Measurements from ENCODE around the gene LPP. TPM values are rescaled to one million over a fixed set of nuclear protein-coding genes. Genes with fewer than 3 reads are reported as not detected.

The LPP gene
- total and polyA plus RNA-seq, 4 donors = 7.2 to 50.3 (median 26.4) TPM

- Histone ChIP-seq H3K4me3 (ENCODE audit: low read depth, low read length) (no peak overlapping the region), H3K9me3 (ENCODE audit: control insufficient read depth, insufficient read depth, low read length) (no peaks in the 10 kb centered on the region), H3K4me1 (ENCODE audit: control insufficient read depth, insufficient read depth, low read length) (no peaks in the 10 kb centered on the region), H3K36me3 (ENCODE audit: control insufficient read depth, insufficient read depth, low read length) (no peaks in the 10 kb centered on the region), H3K27ac (ENCODE audit: low read depth, low read length) (no peak overlapping the region), H3K27me3 (ENCODE audit: control insufficient read depth, insufficient read depth, low read length) (no peaks in the 10 kb centered on the region)
- WGBS (ENCODE audit: insufficient coverage) = 100% methylated on average over 2 of the region's 3 CpGs
- DNase-seq (ENCODE audit: low read depth in 4 of 6, low spot score in 6 of 6) = no peak
Measured at GRCh38 chr3:188832146-188832545, 678.2 kb downstream of the LPP start.

DNA sequence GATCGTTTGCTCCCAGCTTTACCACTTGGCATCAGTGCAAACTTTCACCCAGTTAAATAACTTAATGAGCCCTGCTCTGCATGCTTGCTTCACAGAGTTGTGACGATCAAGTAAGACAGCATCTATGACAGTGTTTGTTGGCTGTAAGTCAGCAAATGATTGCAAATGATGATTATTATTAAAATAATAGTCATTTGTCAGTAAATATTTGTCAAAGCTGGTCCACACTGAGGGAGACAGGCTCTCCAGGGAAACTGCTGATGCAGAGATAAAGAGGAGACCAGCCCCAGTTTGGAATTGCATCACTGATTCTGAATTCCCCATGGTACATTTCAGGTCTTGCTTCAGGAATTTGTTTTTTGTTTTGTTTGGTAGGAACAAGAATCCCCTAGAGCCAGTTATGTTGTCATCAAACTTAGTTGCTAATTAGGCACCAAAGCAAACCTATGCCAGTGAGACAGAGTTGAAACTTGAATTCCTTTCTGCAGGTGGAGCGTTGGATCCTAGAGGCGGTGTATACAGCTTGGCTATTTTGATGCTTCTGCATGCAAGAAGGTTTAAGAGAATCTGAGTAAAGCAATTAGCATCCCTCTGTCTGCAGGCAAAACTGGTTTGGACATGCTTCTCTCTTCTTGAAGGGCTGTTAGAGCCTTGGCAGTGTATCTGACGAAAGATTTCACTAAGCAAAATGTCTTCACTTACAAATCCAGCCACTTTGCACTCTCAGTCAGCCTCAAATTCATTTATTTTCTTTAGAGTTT is 679.2 kb downstream of the LPP start:
- H3K4me1 ChIP-seq (ENCODE audit: control insufficient read depth, insufficient read depth, low read length) = no peaks in the 10 kb centered on the region
- 84% methylated on average over 3 of the region's 5 CpGs for WGBS (ENCODE audit: insufficient coverage)
- peak in 2 of 6 donors; percentile 61 to 67 for DNase-seq (ENCODE audit: low read depth in 4 of 6, low spot score in 6 of 6)

GRCh38 chr3:188834349-188834748 is 680.4 kb downstream of the LPP start:
- Histone ChIP-seq H3K36me3 (ENCODE audit: control insufficient read depth, insufficient read depth, low read length) (no peaks in the 10 kb centered on the region), H3K27me3 (ENCODE audit: control insufficient read depth, insufficient read depth, low read length) (no peaks in the 10 kb centered on the region), H3K4me3 (ENCODE audit: low read depth, low read length) (no peak overlapping the region), H3K27ac (ENCODE audit: low read depth, low read length) (no peak overlapping the region), H3K9me3 (ENCODE audit: control insufficient read depth, insufficient read depth, low read length) (no peaks in the 10 kb centered on the region), H3K4me1 (ENCODE audit: control insufficient read depth, insufficient read depth, low read length) (no peaks in the 10 kb centered on the region)
- 92% methylated on average over 3 of the region's 3 CpGs for WGBS (ENCODE audit: insufficient coverage)
- DNase-seq (ENCODE audit: low read depth in 4 of 6, low spot score in 6 of 6) = no peak

More for the DNA sequence above, 679.2 kb downstream of the LPP start:
- H3K4me3 ChIP-seq (ENCODE audit: low read depth, low read length) = no peak overlapping the region
- no peaks in the 10 kb centered on the region for H3K27me3 ChIP-seq (ENCODE audit: control insufficient read depth, insufficient read depth, low read length)
- no peaks in the 10 kb centered on the region for H3K36me3 ChIP-seq (ENCODE audit: control insufficient read depth, insufficient read depth, low read length)
- no peak overlapping the region for H3K27ac ChIP-seq (ENCODE audit: low read depth, low read length)
- no peaks in the 10 kb centered on the region for H3K9me3 ChIP-seq (ENCODE audit: control insufficient read depth, insufficient read depth, low read length)

DNA sequence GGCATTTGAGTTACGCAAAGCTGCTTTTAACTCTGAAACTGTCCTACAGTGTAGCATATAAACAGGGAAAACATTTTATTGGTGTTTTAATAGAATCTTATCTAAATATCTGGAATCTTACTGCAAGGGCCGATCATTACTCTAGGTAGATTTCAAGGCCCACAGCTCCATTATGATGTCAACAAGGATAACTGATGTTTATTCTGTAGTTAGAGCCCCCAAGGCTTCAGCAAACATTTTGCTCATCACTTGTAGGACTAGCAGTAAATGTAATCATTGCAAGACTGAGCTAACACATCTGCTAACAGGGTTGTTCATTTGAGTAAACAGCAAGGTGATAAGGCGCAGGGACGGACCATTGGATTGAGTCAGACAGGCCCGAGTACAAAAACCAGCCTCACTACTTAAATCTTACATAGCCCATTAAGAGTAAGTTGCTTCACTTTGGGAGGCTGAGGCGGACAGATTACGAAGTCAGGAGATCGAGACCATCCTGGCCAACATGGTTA is 685.3 kb downstream of the LPP start:
- no CpG with 5 or more reads among the region's 8 CpGs for WGBS (ENCODE audit: insufficient coverage)
- no peak overlapping the region for H3K27ac ChIP-seq (ENCODE audit: low read depth, low read length)
- no peaks in the 10 kb centered on the region for H3K36me3 ChIP-seq (ENCODE audit: control insufficient read depth, insufficient read depth, low read length)

GRCh38 chr3:188840290-188840689 is 686.3 kb downstream of the LPP start:
- Histone ChIP-seq H3K27me3 (ENCODE audit: control insufficient read depth, insufficient read depth, low read length) (no peaks in the 10 kb centered on the region), H3K4me1 (ENCODE audit: control insufficient read depth, insufficient read depth, low read length) (no peaks in the 10 kb centered on the region), H3K27ac (ENCODE audit: low read depth, low read length) (no peak overlapping the region), H3K4me3 (ENCODE audit: low read depth, low read length) (no peak overlapping the region), H3K36me3 (ENCODE audit: control insufficient read depth, insufficient read depth, low read length) (no peaks in the 10 kb centered on the region), H3K9me3 (ENCODE audit: control insufficient read depth, insufficient read depth, low read length) (no peaks in the 10 kb centered on the region)
- DNase-seq (ENCODE audit: low read depth in 4 of 6, low spot score in 6 of 6) = no peak
- 100% methylated on average over 1 of the region's 1 CpG for WGBS (ENCODE audit: insufficient coverage)

More for the DNA sequence above, 685.3 kb downstream of the LPP start:
- Histone ChIP-seq H3K27me3 (ENCODE audit: control insufficient read depth, insufficient read depth, low read length) (no peaks in the 10 kb centered on the region), H3K4me1 (ENCODE audit: control insufficient read depth, insufficient read depth, low read length) (no peaks in the 10 kb centered on the region), H3K4me3 (ENCODE audit: low read depth, low read length) (no peak overlapping the region), H3K9me3 (ENCODE audit: control insufficient read depth, insufficient read depth, low read length) (no peaks in the 10 kb centered on the region)
- DNase-seq (ENCODE audit: low read depth in 4 of 6, low spot score in 6 of 6) = no peak

DNA sequence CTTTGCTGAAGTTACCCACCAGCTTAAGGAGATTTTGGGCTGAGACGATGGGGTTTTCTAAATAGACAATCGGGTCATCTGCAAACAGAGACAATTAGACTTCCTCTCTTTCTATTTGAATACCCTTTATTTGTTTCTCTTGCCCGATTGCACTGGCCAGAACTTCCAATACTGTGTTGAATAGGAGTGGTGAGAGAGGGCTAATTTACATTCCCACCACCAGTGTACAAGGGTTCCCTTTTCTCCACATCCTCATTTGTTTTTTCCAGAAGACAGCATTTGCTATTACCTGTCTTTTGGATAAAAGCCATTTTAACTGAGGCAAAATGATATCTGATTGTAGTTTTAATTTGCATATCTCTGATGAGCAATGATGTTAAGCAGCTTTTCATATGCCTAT is 687.9 kb downstream of the LPP start:
- Histone ChIP-seq H3K9me3 (ENCODE audit: control insufficient read depth, insufficient read depth, low read length) (no peaks in the 10 kb centered on the region), H3K4me1 (ENCODE audit: control insufficient read depth, insufficient read depth, low read length) (no peaks in the 10 kb centered on the region), H3K4me3 (ENCODE audit: low read depth, low read length) (no peak overlapping the region), H3K27me3 (ENCODE audit: control insufficient read depth, insufficient read depth, low read length) (no peaks in the 10 kb centered on the region), H3K36me3 (ENCODE audit: control insufficient read depth, insufficient read depth, low read length) (no peaks in the 10 kb centered on the region), H3K27ac (ENCODE audit: low read depth, low read length) (no peak overlapping the region)
- peak in 1 of 6 donors; percentile 29 for DNase-seq (ENCODE audit: low read depth in 4 of 6, low spot score in 6 of 6)
- WGBS (ENCODE audit: insufficient coverage) = no CpG with 5 or more reads among the region's 3 CpGs

GRCh38 chr3:188842639-188843038 is 688.7 kb downstream of the LPP start:
- Histone ChIP-seq H3K36me3 (ENCODE audit: control insufficient read depth, insufficient read depth, low read length) (no peaks in the 10 kb centered on the region), H3K27me3 (ENCODE audit: control insufficient read depth, insufficient read depth, low read length) (no peaks in the 10 kb centered on the region), H3K4me1 (ENCODE audit: control insufficient read depth, insufficient read depth, low read length) (no peaks in the 10 kb centered on the region), H3K9me3 (ENCODE audit: control insufficient read depth, insufficient read depth, low read length) (peaks cover 2% of the 10 kb centered on the region), H3K27ac (ENCODE audit: low read depth, low read length) (no peak overlapping the region), H3K4me3 (ENCODE audit: low read depth, low read length) (no peak overlapping the region)
- WGBS (ENCODE audit: insufficient coverage) = no CpG with 5 or more reads among the region's 1 CpG
- no peak for DNase-seq (ENCODE audit: low read depth in 4 of 6, low spot score in 6 of 6)

DNA sequence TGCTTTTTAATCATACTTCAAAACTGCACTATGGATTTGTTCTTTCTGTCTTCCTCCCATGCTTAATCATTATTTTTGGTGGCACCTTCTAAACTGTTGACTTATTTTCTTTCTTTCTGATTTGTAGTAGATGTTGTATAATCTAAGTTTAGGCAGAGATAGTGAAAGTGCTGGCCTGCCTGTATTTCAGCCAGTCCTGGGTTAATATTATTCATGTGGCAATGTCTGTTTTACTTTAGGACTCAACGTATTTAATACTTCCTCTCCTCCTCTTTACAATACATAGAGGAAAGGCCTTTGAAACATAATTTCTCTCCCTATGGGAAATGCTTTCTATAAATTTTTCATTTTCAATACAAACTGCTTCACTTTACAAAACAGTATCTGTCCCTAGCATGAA is 690.1 kb downstream of the LPP start:
- H3K27me3 ChIP-seq (ENCODE audit: control insufficient read depth, insufficient read depth, low read length) = no peaks in the 10 kb centered on the region
- H3K27ac ChIP-seq (ENCODE audit: low read depth, low read length) = no peak overlapping the region
- no peak overlapping the region for H3K4me3 ChIP-seq (ENCODE audit: low read depth, low read length)
- H3K36me3 ChIP-seq (ENCODE audit: control insufficient read depth, insufficient read depth, low read length) = no peaks in the 10 kb centered on the region
- H3K4me1 ChIP-seq (ENCODE audit: control insufficient read depth, insufficient read depth, low read length) = no peaks in the 10 kb centered on the region
- WGBS (ENCODE audit: insufficient coverage) = no CpG with 5 or more reads among the region's 1 CpG
- H3K9me3 ChIP-seq (ENCODE audit: control insufficient read depth, insufficient read depth, low read length) = peaks cover 2% of the 10 kb centered on the region
- DNase-seq (ENCODE audit: low read depth in 4 of 6, low spot score in 6 of 6) = no peak

GRCh38 chr3:188845514-188845913 is 691.6 kb downstream of the LPP start:
- no peaks in the 10 kb centered on the region for H3K4me1 ChIP-seq (ENCODE audit: control insufficient read depth, insufficient read depth, low read length)
- no peaks in the 10 kb centered on the region for H3K27me3 ChIP-seq (ENCODE audit: control insufficient read depth, insufficient read depth, low read length)
- no peak overlapping the region for H3K27ac ChIP-seq (ENCODE audit: low read depth, low read length)
- H3K4me3 ChIP-seq (ENCODE audit: low read depth, low read length) = no peak overlapping the region
- DNase-seq (ENCODE audit: low read depth in 4 of 6, low spot score in 6 of 6) = peak in 1 of 6 donors; percentile 28
- no peaks in the 10 kb centered on the region for H3K36me3 ChIP-seq (ENCODE audit: control insufficient read depth, insufficient read depth, low read length)
- WGBS (ENCODE audit: insufficient coverage) = 65% methylated on average over 2 of the region's 3 CpGs
- peaks cover 2% of the 10 kb centered on the region for H3K9me3 ChIP-seq (ENCODE audit: control insufficient read depth, insufficient read depth, low read length)

DNA sequence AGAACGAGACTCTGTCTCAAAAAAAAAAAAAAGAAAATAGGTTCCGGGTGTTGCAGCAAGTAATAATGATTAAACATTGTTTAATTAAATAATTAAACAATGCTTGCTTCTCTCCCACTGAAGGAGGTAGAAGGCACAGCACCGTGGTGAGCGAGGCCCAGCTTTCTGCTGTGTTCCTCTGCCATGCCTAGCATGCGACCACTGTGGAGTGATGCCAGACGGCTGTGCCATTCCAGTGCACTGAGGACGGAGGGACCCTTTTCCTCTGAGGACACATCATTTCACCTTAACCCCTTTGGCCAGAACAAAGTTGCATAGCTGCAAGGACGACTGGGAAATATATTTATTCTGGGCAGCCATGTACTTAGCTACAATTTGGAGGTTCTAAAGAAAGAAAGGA is 695.0 kb downstream of the LPP start:
- Histone ChIP-seq H3K4me3 (ENCODE audit: low read depth, low read length) (no peak overlapping the region), H3K27ac (ENCODE audit: low read depth, low read length) (no peak overlapping the region), H3K27me3 (ENCODE audit: control insufficient read depth, insufficient read depth, low read length) (no peaks in the 10 kb centered on the region), H3K9me3 (ENCODE audit: control insufficient read depth, insufficient read depth, low read length) (peaks cover 2% of the 10 kb centered on the region), H3K36me3 (ENCODE audit: control insufficient read depth, insufficient read depth, low read length) (no peaks in the 10 kb centered on the region), H3K4me1 (ENCODE audit: control insufficient read depth, insufficient read depth, low read length) (no peaks in the 10 kb centered on the region)
- DNase-seq (ENCODE audit: low read depth in 4 of 6, low spot score in 6 of 6) = no peak
- WGBS (ENCODE audit: insufficient coverage) = 72% methylated on average over 4 of the region's 8 CpGs
